ENCODE data around the gene RND3. TPM values are rescaled to one million over a fixed set of nuclear protein-coding genes. Genes with fewer than 3 reads are reported as not detected.

RND3 gene
- total and polyA plus RNA-seq, 10 of the 15 experiments (the other 5 are each of a cell fraction or from before 2014, with no cell fraction given), result 0.38 to 18.3 (median 0.93) TPM

DNA sequence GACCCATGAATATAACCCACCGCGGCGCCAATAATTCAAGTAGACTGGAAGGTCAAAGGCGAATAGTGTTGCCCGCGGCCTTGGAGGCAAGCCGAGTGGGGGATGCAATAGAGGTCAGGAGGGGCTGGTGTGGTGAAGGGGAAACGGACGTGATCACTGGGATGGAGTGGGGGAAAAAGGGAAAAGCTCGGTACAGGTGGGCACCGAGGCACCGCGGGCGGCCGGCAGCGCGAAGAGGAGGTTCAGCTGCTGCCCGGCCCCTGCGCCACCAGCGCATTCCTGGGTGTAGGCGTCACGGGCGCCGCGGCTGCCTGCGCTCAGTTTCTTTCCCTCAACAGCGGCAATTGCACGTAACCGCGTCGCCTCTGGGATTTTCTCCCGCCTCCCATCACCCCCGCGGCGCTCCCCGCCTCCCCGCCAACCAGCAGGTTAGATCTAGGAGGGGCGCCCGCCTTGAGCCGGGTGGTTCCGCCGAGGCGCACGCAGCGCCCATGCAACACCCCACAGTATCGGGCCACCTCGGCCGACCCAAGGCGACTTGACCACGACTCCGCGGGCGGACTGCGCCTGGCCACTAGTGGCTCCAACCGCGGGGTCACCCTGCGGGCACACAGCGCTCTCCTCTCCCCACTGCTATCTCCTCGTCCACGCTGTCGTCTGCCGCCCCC is 1.5 kb downstream of the RND3 start (continued):
- no peak for TF ChIP-seq NFYB (IDR thresholded peaks at IDR 0.05; ENCODE audit: insufficient read depth, low read depth, low read length)

- no peaks in the 10 kb centered on the region for H3K9me3 ChIP-seq (replicated peaks; ENCODE audit: control insufficient read depth, insufficient read depth, low read length)
- H3K9ac ChIP-seq (ENCODE audit: control insufficient read depth, insufficient read depth, low read length), result no peak overlapping the region
- no peak for FAIRE-seq
- peaks cover 0 to 12% of the 10 kb centered on the region in 2 experiments for H3K27me3 ChIP-seq (replicated peaks in 1 of 2; ENCODE audit: control insufficient read depth in 2 of 2, insufficient read depth in 2 of 2, low read length in 1 of 2)
- in situ Hi-C loops (cut with MboI), result no loop called here
- H3K27ac ChIP-seq (ENCODE audit: control insufficient read depth, insufficient read depth), result no peak overlapping the region
- ChIA-PET SMC1A (ENCODE audit: uncharacterized antibody, unreplicated experiment) (interaction anchor here (0.6 to 6.3 kb wide), 27 partner anchors 11 to 887 kb away, joined by 3 to 66 read pairs (median 5); no protein-coding TSS in a partner anchor), RAD21 (ENCODE audit: unreplicated experiment) (interaction anchor here (0.5 to 9.9 kb wide), 23 partner anchors 13 to 804 kb away, joined by 3 to 143 read pairs (median 4); no protein-coding TSS in a partner anchor), CTCF (interaction anchor here (0.8 to 2.2 kb wide), 11 partner anchors 9 to 125 kb away, joined by 3 to 14 read pairs (median 3); no protein-coding TSS in a partner anchor), POLR2A (interaction anchor here (0.5 to 3.6 kb wide), 10 partner anchors 11 to 358 kb away, joined by 3 to 45 read pairs (median 6); no protein-coding TSS in a partner anchor)
- H3K4me3 ChIP-seq, result no peak overlapping the region
- H3K36me3 ChIP-seq (ENCODE audit: control insufficient read depth in 2 of 2, insufficient read depth in 2 of 2, low read length in 1 of 2), result no peaks in the 10 kb centered on the region
- 7% methylated on average over 41 of the region's 43 CpGs for WGBS (ENCODE audit: insufficient coverage, insufficient replicate concordance, low lambda C conversion rate, missing lambda C conversion rate)
- no peaks in the 10 kb centered on the region for H3K4me1 ChIP-seq (ENCODE audit: control insufficient read depth, insufficient read depth, low read length)
- intact Hi-C loops (cut with micrococcal nuclease; ENCODE audit: unreplicated experiment), result loop anchor here (5.0 to 10.0 kb wide), 3 partner anchors 358 to 750 kb away; no protein-coding TSS in a partner anchor
- BruUV-seq (replicated peaks), result no TSS peak
- peak; percentile 64 for ATAC-seq
- DNase-seq (ENCODE audit: low read depth, low spot score), result no peak
- no peak overlapping the region for H2AFZ ChIP-seq (ENCODE audit: control insufficient read depth, low read depth, low read length)
- H3K79me2 ChIP-seq (ENCODE audit: control insufficient read depth, insufficient read depth, low read length), result no peaks in the 10 kb centered on the region
- TF ChIP-seq NR2F1 (conservative IDR thresholded peaks at IDR 0.05) (peak; percentile 61; the same call in 1 of the 2 replicates), SP1 (IDR thresholded peaks at IDR 0.05; ENCODE audit: low read depth, low read length) (no peak), GATAD2B (conservative IDR thresholded peaks at IDR 0.05; ENCODE audit: low read depth) (peak; percentile 52), TCF12 (IDR thresholded peaks at IDR 0.05; ENCODE audit: low read depth, low read length) (no peak), MEF2B (IDR thresholded peaks at IDR 0.05; ENCODE audit: partially characterized antibody, poor library complexity, severe bottlenecking) (peak; percentile 86), IKZF1 (conservative IDR thresholded peaks at IDR 0.05) (peak; percentile 82), TARDBP (IDR thresholded peaks at IDR 0.05; ENCODE audit: borderline replicate concordance) (no peak), BHLHE40 (IDR thresholded peaks at IDR 0.05; ENCODE audit: borderline replicate concordance in 1 of 2, low read depth in 2 of 2, low read length in 1 of 2) (peak in 1 of 2 experiments; percentile 88; a peak in 2 of 4 replicates), IKZF2 (IDR thresholded peaks at IDR 0.05) (peak; percentile 61 to 64; a peak in 2 of 4 replicates), NBN (IDR thresholded peaks at IDR 0.05) (0 out of 2 replicates have a peak, but pooled peaks have one; percentile 32)
- TF ChIP-seq, protein P1, sequence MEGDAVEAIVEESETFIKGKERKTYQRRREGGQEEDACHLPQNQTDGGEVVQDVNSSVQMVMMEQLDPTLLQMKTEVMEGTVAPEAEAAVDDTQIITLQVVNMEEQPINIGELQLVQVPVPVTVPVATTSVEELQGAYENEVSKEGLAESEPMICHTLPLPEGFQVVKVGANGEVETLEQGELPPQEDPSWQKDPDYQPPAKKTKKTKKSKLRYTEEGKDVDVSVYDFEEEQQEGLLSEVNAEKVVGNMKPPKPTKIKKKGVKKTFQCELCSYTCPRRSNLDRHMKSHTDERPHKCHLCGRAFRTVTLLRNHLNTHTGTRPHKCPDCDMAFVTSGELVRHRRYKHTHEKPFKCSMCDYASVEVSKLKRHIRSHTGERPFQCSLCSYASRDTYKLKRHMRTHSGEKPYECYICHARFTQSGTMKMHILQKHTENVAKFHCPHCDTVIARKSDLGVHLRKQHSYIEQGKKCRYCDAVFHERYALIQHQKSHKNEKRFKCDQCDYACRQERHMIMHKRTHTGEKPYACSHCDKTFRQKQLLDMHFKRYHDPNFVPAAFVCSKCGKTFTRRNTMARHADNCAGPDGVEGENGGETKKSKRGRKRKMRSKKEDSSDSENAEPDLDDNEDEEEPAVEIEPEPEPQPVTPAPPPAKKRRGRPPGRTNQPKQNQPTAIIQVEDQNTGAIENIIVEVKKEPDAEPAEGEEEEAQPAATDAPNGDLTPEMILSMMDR (IDR thresholded peaks at IDR 0.05 in 2 of 3, conservative IDR thresholded peaks at IDR 0.05 in 1 of 3; ENCODE audit: control insufficient read depth in 2 of 3, extremely low read depth in 1 of 3, insufficient read depth in 1 of 3, low read depth in 3 of 3, low read length in 3 of 3), result peak in 2 of 3 experiments; percentile 3 to 10; a peak in 1 of 6 replicates
- TF ChIP-seq, protein P2, sequence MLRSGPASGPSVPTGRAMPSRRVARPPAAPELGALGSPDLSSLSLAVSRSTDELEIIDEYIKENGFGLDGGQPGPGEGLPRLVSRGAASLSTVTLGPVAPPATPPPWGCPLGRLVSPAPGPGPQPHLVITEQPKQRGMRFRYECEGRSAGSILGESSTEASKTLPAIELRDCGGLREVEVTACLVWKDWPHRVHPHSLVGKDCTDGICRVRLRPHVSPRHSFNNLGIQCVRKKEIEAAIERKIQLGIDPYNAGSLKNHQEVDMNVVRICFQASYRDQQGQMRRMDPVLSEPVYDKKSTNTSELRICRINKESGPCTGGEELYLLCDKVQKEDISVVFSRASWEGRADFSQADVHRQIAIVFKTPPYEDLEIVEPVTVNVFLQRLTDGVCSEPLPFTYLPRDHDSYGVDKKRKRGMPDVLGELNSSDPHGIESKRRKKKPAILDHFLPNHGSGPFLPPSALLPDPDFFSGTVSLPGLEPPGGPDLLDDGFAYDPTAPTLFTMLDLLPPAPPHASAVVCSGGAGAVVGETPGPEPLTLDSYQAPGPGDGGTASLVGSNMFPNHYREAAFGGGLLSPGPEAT (IDR thresholded peaks at IDR 0.05; ENCODE audit: low read depth), result 0 out of 2 replicates have a peak, but pooled peaks have one; percentile 34
- TF ChIP-seq, protein P3, sequence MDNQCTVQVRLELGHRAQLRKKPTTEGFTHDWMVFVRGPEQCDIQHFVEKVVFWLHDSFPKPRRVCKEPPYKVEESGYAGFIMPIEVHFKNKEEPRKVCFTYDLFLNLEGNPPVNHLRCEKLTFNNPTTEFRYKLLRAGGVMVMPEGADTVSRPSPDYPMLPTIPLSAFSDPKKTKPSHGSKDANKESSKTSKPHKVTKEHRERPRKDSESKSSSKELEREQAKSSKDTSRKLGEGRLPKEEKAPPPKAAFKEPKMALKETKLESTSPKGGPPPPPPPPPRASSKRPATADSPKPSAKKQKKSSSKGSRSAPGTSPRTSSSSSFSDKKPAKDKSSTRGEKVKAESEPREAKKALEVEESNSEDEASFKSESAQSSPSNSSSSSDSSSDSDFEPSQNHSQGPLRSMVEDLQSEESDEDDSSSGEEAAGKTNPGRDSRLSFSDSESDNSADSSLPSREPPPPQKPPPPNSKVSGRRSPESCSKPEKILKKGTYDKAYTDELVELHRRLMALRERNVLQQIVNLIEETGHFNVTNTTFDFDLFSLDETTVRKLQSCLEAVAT (IDR thresholded peaks at IDR 0.05), result peak; percentile 65
- no peaks in the 10 kb centered on the region for H4K20me1 ChIP-seq (ENCODE audit: control insufficient read depth, insufficient read depth)
- H3K4me2 ChIP-seq (ENCODE audit: control insufficient read depth, insufficient read depth), result 0 out of 2 replicates have a peak overlapping the region, but pooled peaks have one; percentile 13
These were observed 2.2 kb downstream of the RND3 start for GRCh38 chr2:150485114-150485870.
